T47D (cell line): ENCODE data around the gene SMU1.
"Not testable (repeated sequence)": the region's sequence is repeated elsewhere in the genome, so short reads cannot be mapped to it uniquely, and the experiment has no call there.

ENCODE experiments used
- DNase-seq, 2 experiments: peaks; one replicate each; pipeline versions ENCODE4 v3.0.0 to v3.0.0-alpha.2; 2011 to 2012; ENCODE audit warnings: low read depth in 1 of 2, low spot score in 1 of 2
- JUND ChIP-seq: IDR thresholded peaks from 2 replicates; pipeline ENCODE4 v1.6.1; 2012; ENCODE audit warnings: low read depth
- in situ Hi-C: cut with HindIII; loops from 2 replicates; pipeline ENCODE4 v1.10.0; 2016; ENCODE audit warnings: low sequenced_read_pairs, low pct_unique_long_range_greater_than_20kb

Gene SMU1

GRCh38 chr9:33011831-33012230 lies 64.6 kb downstream of the SMU1 start:
- TF ChIP-seq JUND, result no peak
- no peak for DNase-seq
- in situ Hi-C loops, result no loop called here

DNA sequence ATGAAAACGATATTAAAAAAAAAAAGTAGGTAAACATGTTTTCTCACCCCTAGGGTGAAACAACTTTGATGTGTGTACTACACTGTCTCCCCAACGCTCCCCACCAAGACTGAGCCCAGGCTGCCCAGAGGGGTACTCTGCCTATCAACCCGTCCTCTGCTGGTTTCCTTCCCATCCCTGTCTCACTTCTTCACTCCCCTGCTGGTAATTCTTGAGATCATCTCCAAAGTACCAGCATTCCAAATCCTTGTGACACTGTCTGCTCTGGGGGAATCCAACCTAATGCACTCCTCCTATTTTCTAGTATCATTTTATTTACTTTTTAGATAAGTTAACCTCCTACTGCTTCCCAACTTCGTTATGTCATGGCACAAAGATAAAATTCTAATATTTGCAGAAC lies 68.7 kb downstream of the SMU1 start:
- in situ Hi-C loops, result no loop called here
- DNase-seq, result no peak
- TF ChIP-seq JUND, result no peak

GRCh38 chr9:33005335-33005734 lies 71.1 kb downstream of the SMU1 start:
- DNase-seq, in situ Hi-C loops: not testable (repeated sequence)

DNA sequence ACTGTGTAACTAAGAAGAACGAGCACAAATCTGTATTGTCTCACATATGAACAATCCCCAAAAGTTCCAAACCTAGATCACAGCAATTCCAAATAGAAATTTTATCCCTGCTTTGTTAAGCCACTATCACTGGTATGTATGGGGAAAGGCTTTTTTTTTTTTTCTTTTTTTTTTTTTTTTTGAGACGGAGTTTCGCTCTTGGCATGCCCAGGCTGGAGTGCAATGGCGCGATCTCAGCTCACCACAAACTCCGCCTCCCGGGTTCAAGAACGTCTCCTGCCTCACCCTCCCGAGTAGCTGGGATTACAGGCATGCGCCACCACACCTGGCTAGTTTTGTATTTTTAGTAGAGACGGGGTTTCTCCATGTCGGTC lies 75.8 kb downstream of the SMU1 start:
- DNase-seq, in situ Hi-C loops: not testable (repeated sequence)

GRCh38 chr9:32992595-32993238 lies 83.8 kb downstream of the SMU1 start:
- DNase-seq, result no peak
- in situ Hi-C loops, result no loop called here
- TF ChIP-seq JUND, result no peak

GRCh38 chr9:32991897-32992594 lies 84.4 kb downstream of the SMU1 start:
- no peak for DNase-seq
- in situ Hi-C loops, result no loop called here
- TF ChIP-seq JUND, result no peak
